Parathyroid adenoma (tissue), 2 donors: ENCODE results near the gene GABARAP.

Source experiments
- H2AFZ ChIP-seq: fragments of 300-600 bp; sonication (generic); one replicate; pipeline ENCODE4 v1.7.0; 2017; ENCODE audit warnings: antibody characterized with exemption, mild to moderate bottlenecking
- H3K27ac ChIP-seq: fragments of 300-600 bp; sonication (generic); one replicate; pipeline ENCODE4 v1.7.0; 2017
- H3K27me3 ChIP-seq: fragments of 300-600 bp; sonication (generic); one replicate; pipeline ENCODE4 v1.7.0; 2017; ENCODE audit warnings: low read length; ENCODE audit not compliant: control insufficient read depth, insufficient read depth
- H3K36me3 ChIP-seq: fragments of 300-600 bp; sonication (generic); one replicate; pipeline ENCODE4 v1.7.0; 2017; ENCODE audit warnings: low read length; ENCODE audit not compliant: control insufficient read depth, insufficient read depth
- H3K4me1 ChIP-seq: fragments of 300-600 bp; sonication (generic); one replicate; pipeline ENCODE4 v1.7.0; 2017; ENCODE audit warnings: control low read depth
- H3K4me2 ChIP-seq: fragments of 300-600 bp; sonication (generic); one replicate; pipeline ENCODE4 v1.7.0; 2017; ENCODE audit warnings: low read length
- H3K4me3 ChIP-seq: fragments of 300-600 bp; sonication (generic); one replicate; pipeline ENCODE4 v1.7.0; 2017; ENCODE audit warnings: low read depth, low read length
- H3K79me2 ChIP-seq: fragments of 300-600 bp; sonication (generic); one replicate; pipeline ENCODE4 v1.7.0; 2017; ENCODE audit warnings: control low read depth
- H3K9ac ChIP-seq: fragments of 300-600 bp; sonication (generic); one replicate; pipeline ENCODE4 v1.7.0; 2017; ENCODE audit warnings: mild to moderate bottlenecking
- H3K9me3 ChIP-seq: fragments of 300-600 bp; sonication (generic); one replicate; pipeline ENCODE4 v1.7.0; 2017; ENCODE audit warnings: low read length; ENCODE audit not compliant: control insufficient read depth
- CTCF ChIP-seq: fragments of 300-600 bp; sonication (generic); IDR thresholded peaks from one replicate; pipeline ENCODE4 v1.7.0; 2017; ENCODE audit warnings: antibody characterized with exemption, mild to moderate bottlenecking
- donor health status: primary hyperparathyroidism.

GABARAP gene

GRCh38 chr17:7229504-7229903 is 12.7 kb downstream of the GABARAP start:
- Histone ChIP-seq H3K4me1 (peaks cover 14% of the 10 kb centered on the region), H3K4me3 (no peak overlapping the region), H3K27me3 (no peaks in the 10 kb centered on the region), H3K9me3 (no peaks in the 10 kb centered on the region), H3K4me2 (no peak overlapping the region), H2AFZ (no peak overlapping the region), H3K79me2 (peaks cover 49% of the 10 kb centered on the region), H3K27ac (no peak overlapping the region), H3K36me3 (no peaks in the 10 kb centered on the region), H3K9ac (no peak overlapping the region)
- TF ChIP-seq CTCF, result no peak

- Histone ChIP-seq H3K9me3 (no peaks in the 10 kb centered on the region), H3K4me1 (peaks cover 15% of the 10 kb centered on the region), H3K36me3 (no peaks in the 10 kb centered on the region), H3K9ac (no peak overlapping the region), H3K79me2 (peaks cover 48% of the 10 kb centered on the region), H3K27me3 (no peaks in the 10 kb centered on the region), H2AFZ (no peak overlapping the region), H3K27ac (no peak overlapping the region), H3K4me3 (no peak overlapping the region), H3K4me2 (no peak overlapping the region)
- no peak for TF ChIP-seq CTCF
Measured at GRCh38 chr17:7228920-7229319, 13.3 kb downstream of the GABARAP start.

- H3K4me1 ChIP-seq, result peaks cover 19% of the 10 kb centered on the region
- H3K4me2 ChIP-seq, result no peak overlapping the region
- no peak overlapping the region for H3K27ac ChIP-seq
- no peaks in the 10 kb centered on the region for H3K9me3 ChIP-seq
- no peak for TF ChIP-seq CTCF
- H3K79me2 ChIP-seq, result peaks cover 31% of the 10 kb centered on the region
- H2AFZ ChIP-seq, result no peak overlapping the region
- no peak overlapping the region for H3K9ac ChIP-seq
- no peak overlapping the region for H3K4me3 ChIP-seq
- no peaks in the 10 kb centered on the region for H3K27me3 ChIP-seq
- no peaks in the 10 kb centered on the region for H3K36me3 ChIP-seq
Measured at GRCh38 chr17:7226721-7227710, 15.2 kb downstream of the GABARAP start.

GRCh38 chr17:7225711-7226331 is 16.4 kb downstream of the GABARAP start:
- Histone ChIP-seq H2AFZ (no peak overlapping the region), H3K9me3 (no peaks in the 10 kb centered on the region), H3K4me3 (no peak overlapping the region), H3K27ac (no peak overlapping the region), H3K4me1 (peaks cover 29% of the 10 kb centered on the region), H3K79me2 (peaks cover 28% of the 10 kb centered on the region), H3K27me3 (no peaks in the 10 kb centered on the region), H3K36me3 (no peaks in the 10 kb centered on the region), H3K9ac (no peak overlapping the region), H3K4me2 (no peak overlapping the region)
- no peak for TF ChIP-seq CTCF
